Mucosa of descending colon (tissue), 3 donors: ENCODE results near the gene OVAAL. TPM values are rescaled to one million over a fixed set of nuclear protein-coding genes. Genes with fewer than 3 reads are reported as not detected.

ENCODE experiments used
- ATAC-seq: fragments of 200-7000 bp; cut with Tn5 transposase; one replicate; pipeline ENCODE4 v1.9.1; 2020; ENCODE audit warnings: mild to moderate bottlenecking, moderate library complexity
- DNase-seq, 3 donors: peaks; one replicate each; pipeline ENCODE4 v3.0.0-alpha.2; 2020
- H3K36me3 ChIP-seq: fragments of 200-600 bp; one replicate; pipeline ENCODE4 v1.8.0; 2021; ENCODE audit warnings: low read depth, mild to moderate bottlenecking
- H3K4me1 ChIP-seq: fragments of 200-600 bp; one replicate; pipeline ENCODE4 v1.8.0; 2021; ENCODE audit warnings: low read depth, mild to moderate bottlenecking
- H3K4me3 ChIP-seq: fragments of 200-600 bp; one replicate; pipeline ENCODE4 v1.8.0; 2021; ENCODE audit warnings: mild to moderate bottlenecking
- H3K9me3 ChIP-seq: fragments of 200-600 bp; one replicate; pipeline ENCODE4 v1.8.0; 2021; ENCODE audit warnings: mild to moderate bottlenecking
- CTCF ChIP-seq: fragments of 200-600 bp; IDR thresholded peaks from one replicate; pipeline ENCODE4 v1.8.0; 2022; ENCODE audit warnings: antibody characterized with exemption, mild to moderate bottlenecking
- intact Hi-C, 2 donors: fragments of 100-400 bp; cut with DNase I in 1 of 2; cut with micrococcal nuclease in 1 of 2; formaldehyde crosslinking; loops; one replicate each; pipeline versions ENCODE4 v1.11.0 to v1.11.1; 2022; cut with DNase I, micrococcal nuclease
- total RNA-seq, 3 donors: library from RNA; stranded (reverse); fragmentation: NEBNext Ultra II Directional in 2 of 3; extraction: Animal tissue kit (Norgen Biotek cat#: 25700) in 2 of 3; gene quantifications; one replicate each; pipeline versions ENCODE4 v1.2.1 to v1.2.4, GENCODE V29; 2021 to 2023
- donor health status: DM: no; HTN: no; CAD: no; lungs with moderate emphysema.
- donor health status: DM: no; HTN: no; CAD: no.
- donor health status: DM: no; HTN: yes; CAD: no.

The OVAAL gene
- total RNA-seq, 3 donors from 2014 or later: not detected

GRCh38 chr1:180574031-180574713 is 15.4 kb downstream of the OVAAL start:
- peaks cover 11% of the 10 kb centered on the region for H3K4me1 ChIP-seq
- ATAC-seq: peak; percentile 83
- H3K4me3 ChIP-seq: no peak overlapping the region
- DNase-seq: no peak
- no peak for TF ChIP-seq CTCF
- intact Hi-C loops: no loop called here
- H3K36me3 ChIP-seq: no peaks in the 10 kb centered on the region
- no peaks in the 10 kb centered on the region for H3K9me3 ChIP-seq

GRCh38 chr1:180577361-180577760 is 18.6 kb downstream of the OVAAL start:
- intact Hi-C loops: no loop called here
- peaks cover 11% of the 10 kb centered on the region for H3K4me1 ChIP-seq
- DNase-seq: no peak

GRCh38 chr1:180579961-180580611 is 21.3 kb downstream of the OVAAL start:
- TF ChIP-seq CTCF: no peak
- Histone ChIP-seq H3K4me3 (no peak overlapping the region), H3K9me3 (no peaks in the 10 kb centered on the region), H3K4me1 (no peaks in the 10 kb centered on the region), H3K36me3 (no peaks in the 10 kb centered on the region)
- no peak for DNase-seq
- intact Hi-C loops: no loop called here
- ATAC-seq: peak; percentile 44

More at GRCh38 chr1:180577361-180577760, 18.6 kb downstream of the OVAAL start:
- H3K4me3 ChIP-seq: no peak overlapping the region
- no peaks in the 10 kb centered on the region for H3K9me3 ChIP-seq
- no peak for TF ChIP-seq CTCF
- no peak for ATAC-seq
- no peaks in the 10 kb centered on the region for H3K36me3 ChIP-seq

GRCh38 chr1:180581635-180582039 is 22.9 kb downstream of the OVAAL start:
- no peaks in the 10 kb centered on the region for H3K4me1 ChIP-seq
- ATAC-seq (no peak), DNase-seq (no peak)
- no peak overlapping the region for H3K4me3 ChIP-seq
- no peak for TF ChIP-seq CTCF
- no peaks in the 10 kb centered on the region for H3K9me3 ChIP-seq
- intact Hi-C loops: no loop called here
- H3K36me3 ChIP-seq: no peaks in the 10 kb centered on the region

GRCh38 chr1:180584869-180585268 is 26.1 kb downstream of the OVAAL start:
- no peak for ATAC-seq
- TF ChIP-seq CTCF: no peak
- intact Hi-C loops: no loop called here

More at GRCh38 chr1:180584869-180585268, 26.1 kb downstream of the OVAAL start:
- no peaks in the 10 kb centered on the region for H3K36me3 ChIP-seq
- H3K9me3 ChIP-seq: no peaks in the 10 kb centered on the region
- no peak overlapping the region for H3K4me3 ChIP-seq
- DNase-seq: no peak
- no peaks in the 10 kb centered on the region for H3K4me1 ChIP-seq
